Cardiac muscle cell (in vitro differentiated cells and primary cell): ENCODE results near the gene PHTF2. TPM values are rescaled to one million over a fixed set of nuclear protein-coding genes. Genes with fewer than 3 reads are reported as not detected.
"Not testable (repeated sequence)": the region's sequence is repeated elsewhere in the genome, so short reads cannot be mapped to it uniquely, and the experiment has no call there.

ENCODE experiments used
- DNase-seq, 2 donors: peaks; one replicate each; pipeline versions ENCODE4 v3.0.0 to v3.0.0-alpha.2; 2010 to 2017; ENCODE audit warnings: low read depth in 1 of 2, low spot score in 1 of 2
- H3K27ac ChIP-seq: fragments of 200-600 bp; sonication (generic); 2 replicates; pipeline ENCODE4 v1.5.1; 2016
- H3K27me3 ChIP-seq: fragments of 200-600 bp; sonication (generic); 2 replicates; pipeline ENCODE4 v1.6.0; 2016; ENCODE audit warnings: control low read depth
- H3K36me3 ChIP-seq: fragments of 200-600 bp; sonication (generic); 2 replicates; pipeline ENCODE4 v1.5.1; 2016; ENCODE audit warnings: control low read depth
- H3K4me1 ChIP-seq: fragments of 200-600 bp; sonication (generic); 2 replicates; pipeline ENCODE4 v1.8.1; 2017; ENCODE audit warnings: low read depth, mild to moderate bottlenecking, mixed run types
- H3K4me3 ChIP-seq: fragments of 200-600 bp; sonication (generic); 2 replicates; pipeline ENCODE4 v1.5.1; 2016; ENCODE audit warnings: mild to moderate bottlenecking
- H3K9me3 ChIP-seq: fragments of 200-600 bp; sonication (generic); 2 replicates; pipeline ENCODE4 v1.5.1; 2017; ENCODE audit warnings: low read depth, mild to moderate bottlenecking, control low read depth
- CTCF ChIP-seq: IDR thresholded peaks from 2 replicates; pipeline ENCODE4 v1.5.1; 2012; ENCODE audit warnings: low read depth, mild to moderate bottlenecking, low read length
- polyA plus RNA-seq: library from polyadenylated mRNA; unstranded; fragments of >200 nt; fragmentation: Nextera tagmentation; extraction: Ambion mirVana; gene quantifications from 2 replicates; pipeline ENCODE4 v1.2.1, GENCODE V29; 2016
- total RNA-seq: library from RNA; depleted of rRNA; stranded (reverse); fragments of >200 nt; gene quantifications from 2 replicates; pipeline ENCODE4 v1.2.3, GENCODE V29; 2016

PHTF2 gene
- total and polyA plus RNA-seq, 2 experiments from 2014 or later = 28.4 to 36.6 TPM

GRCh38 chr7:77866370-77866769 is 67.8 kb downstream of the PHTF2 start:
- Histone ChIP-seq H3K9me3 (no peaks in the 10 kb centered on the region), H3K27me3 (no peaks in the 10 kb centered on the region), H3K4me1 (peaks cover 8% of the 10 kb centered on the region), H3K27ac (no peak overlapping the region), H3K36me3 (no peaks in the 10 kb centered on the region), H3K4me3 (no peak overlapping the region)
- DNase-seq = peak in 1 of 2 donors; percentile 18
- TF ChIP-seq CTCF = no peak

- no peaks in the 10 kb centered on the region for H3K36me3 ChIP-seq
- no peak overlapping the region for H3K27ac ChIP-seq
- peak in 1 of 2 donors; percentile 62 for DNase-seq
- H3K27me3 ChIP-seq = no peaks in the 10 kb centered on the region
- H3K4me1 ChIP-seq = peaks cover 8% of the 10 kb centered on the region
- no peak for TF ChIP-seq CTCF
- H3K4me3 ChIP-seq = no peak overlapping the region
- no peaks in the 10 kb centered on the region for H3K9me3 ChIP-seq
These were observed 68.4 kb downstream of the PHTF2 start for GRCh38 chr7:77866786-77867536.

- H3K9me3 ChIP-seq = no peaks in the 10 kb centered on the region
- H3K4me3 ChIP-seq = no peak overlapping the region
- no peaks in the 10 kb centered on the region for H3K27me3 ChIP-seq
- DNase-seq = peak in 1 of 2 donors; percentile 31
- H3K36me3 ChIP-seq = no peaks in the 10 kb centered on the region
- TF ChIP-seq CTCF = no peak
- H3K27ac ChIP-seq = no peak overlapping the region
- peaks cover 8% of the 10 kb centered on the region for H3K4me1 ChIP-seq
These were observed 68.9 kb downstream of the PHTF2 start for GRCh38 chr7:77867537-77867865.

- not testable (repeated sequence) for H3K4me1 ChIP-seq, H3K4me3 ChIP-seq
These were observed 73.7 kb downstream of the PHTF2 start for GRCh38 chr7:77872256-77872655.

GRCh38 chr7:77873416-77874327 is 75.1 kb downstream of the PHTF2 start:
- not testable (repeated sequence) for DNase-seq, H3K36me3 ChIP-seq, H3K4me3 ChIP-seq, H3K4me1 ChIP-seq, H3K27me3 ChIP-seq, H3K27ac ChIP-seq, H3K9me3 ChIP-seq

More at GRCh38 chr7:77872256-77872655, 73.7 kb downstream of the PHTF2 start:
- not testable (repeated sequence) for DNase-seq, H3K27ac ChIP-seq, H3K36me3 ChIP-seq, H3K9me3 ChIP-seq, H3K27me3 ChIP-seq

GRCh38 chr7:77877791-77878190 is 79.2 kb downstream of the PHTF2 start:
- Histone ChIP-seq H3K4me3 (no peak overlapping the region), H3K27me3 (no peaks in the 10 kb centered on the region), H3K9me3 (no peaks in the 10 kb centered on the region), H3K27ac (no peak overlapping the region), H3K4me1 (no peaks in the 10 kb centered on the region), H3K36me3 (no peaks in the 10 kb centered on the region)
- peak in 1 of 2 donors; percentile 8 for DNase-seq
- no peak for TF ChIP-seq CTCF
